ENCODE results near the gene ANKRD12.

The ANKRD12 gene

DNA sequence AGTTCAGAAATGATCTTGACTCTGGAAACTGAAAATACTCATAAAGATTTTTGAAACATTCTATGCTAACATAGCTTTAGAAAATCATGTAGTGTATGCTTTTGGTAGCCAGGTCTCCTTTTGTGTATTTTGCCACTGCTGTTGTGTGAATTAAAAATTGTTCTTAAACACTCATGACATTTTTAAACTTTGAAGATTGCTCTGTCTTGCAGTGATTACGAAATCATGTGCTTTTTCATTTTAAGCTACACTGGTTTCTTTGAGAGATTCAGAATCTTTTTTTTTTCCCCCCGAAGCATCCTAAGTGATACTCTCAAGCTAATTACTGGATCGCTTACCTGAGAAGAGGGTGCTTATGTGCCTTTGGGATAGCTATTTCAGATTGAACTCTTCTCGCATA lies 60.0 kb downstream of the ANKRD12 start:
- Histone ChIP-seq H3K27me3 (ENCODE audit: control insufficient read depth, insufficient read depth, low read length) (no peaks in the 10 kb centered on the region), H3K9me3 (ENCODE audit: control insufficient read depth, low read length) (no peaks in the 10 kb centered on the region), H3K4me3 (ENCODE audit: low read depth, low read length) (no peak overlapping the region), H3K4me1 (no peaks in the 10 kb centered on the region), H3K79me2 (peaks cover 7% of the 10 kb centered on the region), H3K36me3 (ENCODE audit: control insufficient read depth, insufficient read depth, low read length) (no peaks in the 10 kb centered on the region), H3K4me2 (ENCODE audit: low read length) (no peak overlapping the region), H3K9ac (no peak overlapping the region), H3K27ac (no peak overlapping the region), H2AFZ (no peak overlapping the region)
- TF ChIP-seq, protein P1, sequence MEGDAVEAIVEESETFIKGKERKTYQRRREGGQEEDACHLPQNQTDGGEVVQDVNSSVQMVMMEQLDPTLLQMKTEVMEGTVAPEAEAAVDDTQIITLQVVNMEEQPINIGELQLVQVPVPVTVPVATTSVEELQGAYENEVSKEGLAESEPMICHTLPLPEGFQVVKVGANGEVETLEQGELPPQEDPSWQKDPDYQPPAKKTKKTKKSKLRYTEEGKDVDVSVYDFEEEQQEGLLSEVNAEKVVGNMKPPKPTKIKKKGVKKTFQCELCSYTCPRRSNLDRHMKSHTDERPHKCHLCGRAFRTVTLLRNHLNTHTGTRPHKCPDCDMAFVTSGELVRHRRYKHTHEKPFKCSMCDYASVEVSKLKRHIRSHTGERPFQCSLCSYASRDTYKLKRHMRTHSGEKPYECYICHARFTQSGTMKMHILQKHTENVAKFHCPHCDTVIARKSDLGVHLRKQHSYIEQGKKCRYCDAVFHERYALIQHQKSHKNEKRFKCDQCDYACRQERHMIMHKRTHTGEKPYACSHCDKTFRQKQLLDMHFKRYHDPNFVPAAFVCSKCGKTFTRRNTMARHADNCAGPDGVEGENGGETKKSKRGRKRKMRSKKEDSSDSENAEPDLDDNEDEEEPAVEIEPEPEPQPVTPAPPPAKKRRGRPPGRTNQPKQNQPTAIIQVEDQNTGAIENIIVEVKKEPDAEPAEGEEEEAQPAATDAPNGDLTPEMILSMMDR (IDR thresholded peaks at IDR 0.05): no peak

DNA sequence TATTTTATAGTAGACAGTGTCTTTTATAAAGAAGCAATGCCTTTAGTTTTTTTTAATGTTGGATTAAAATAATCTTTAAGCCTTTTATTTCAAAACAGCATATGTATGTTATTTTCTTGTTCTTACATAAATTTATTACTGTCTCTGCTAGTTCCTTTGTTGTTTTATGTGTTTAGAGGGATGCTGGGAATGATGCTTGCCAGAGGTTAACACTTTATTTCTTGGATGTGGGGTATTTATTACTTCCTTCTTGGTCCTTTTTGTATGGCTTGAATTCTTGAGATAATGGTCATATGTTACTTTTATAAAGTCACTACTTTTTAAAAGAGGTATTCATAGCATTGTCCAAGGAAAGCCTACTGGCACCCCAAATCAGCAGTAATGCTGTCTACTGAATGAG lies 63.1 kb downstream of the ANKRD12 start:
- peaks cover 9% of the 10 kb centered on the region for H3K79me2 ChIP-seq
- TF ChIP-seq, protein P1 (IDR thresholded peaks at IDR 0.05): no peak
- no peak overlapping the region for H3K4me2 ChIP-seq (ENCODE audit: low read length)
- H3K9me3 ChIP-seq (ENCODE audit: control insufficient read depth, low read length): no peaks in the 10 kb centered on the region
- H2AFZ ChIP-seq: no peak overlapping the region
- no peak overlapping the region for H3K9ac ChIP-seq
- H3K27ac ChIP-seq: no peak overlapping the region
- no peaks in the 10 kb centered on the region for H3K36me3 ChIP-seq (ENCODE audit: control insufficient read depth, insufficient read depth, low read length)
- no peaks in the 10 kb centered on the region for H3K27me3 ChIP-seq (ENCODE audit: control insufficient read depth, insufficient read depth, low read length)
- H3K4me3 ChIP-seq (ENCODE audit: low read depth, low read length): no peak overlapping the region
- no peaks in the 10 kb centered on the region for H3K4me1 ChIP-seq

DNA sequence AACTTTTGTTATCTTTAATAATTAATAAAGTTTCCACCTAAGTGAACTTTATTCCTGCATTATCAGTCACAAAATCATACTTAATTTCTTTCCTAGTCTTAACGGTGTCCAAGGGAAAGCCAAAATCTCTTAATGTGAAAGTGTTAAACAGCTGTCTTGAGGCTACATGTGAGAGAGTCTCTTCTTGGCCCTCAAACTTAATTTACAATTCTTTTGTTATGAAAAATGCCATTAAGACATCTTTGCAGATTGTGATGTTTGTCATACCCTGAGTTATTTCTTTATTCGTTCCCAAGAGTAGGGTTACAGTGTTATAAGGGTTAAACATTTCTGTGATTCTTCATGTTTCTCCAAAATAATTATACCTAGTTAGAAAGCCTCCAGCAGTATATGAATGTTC lies 64.6 kb downstream of the ANKRD12 start:
- H3K79me2 ChIP-seq: peaks cover 7% of the 10 kb centered on the region
- H3K27ac ChIP-seq: no peak overlapping the region
- no peaks in the 10 kb centered on the region for H3K4me1 ChIP-seq
- no peaks in the 10 kb centered on the region for H3K36me3 ChIP-seq (ENCODE audit: control insufficient read depth, insufficient read depth, low read length)
- H3K9ac ChIP-seq: no peak overlapping the region
- TF ChIP-seq, protein P1 (IDR thresholded peaks at IDR 0.05): no peak
- no peaks in the 10 kb centered on the region for H3K27me3 ChIP-seq (ENCODE audit: control insufficient read depth, insufficient read depth, low read length)
- H3K4me2 ChIP-seq (ENCODE audit: low read length): no peak overlapping the region
- no peak overlapping the region for H3K4me3 ChIP-seq (ENCODE audit: low read depth, low read length)
- H2AFZ ChIP-seq: no peak overlapping the region
- H3K9me3 ChIP-seq (ENCODE audit: control insufficient read depth, low read length): no peaks in the 10 kb centered on the region

DNA sequence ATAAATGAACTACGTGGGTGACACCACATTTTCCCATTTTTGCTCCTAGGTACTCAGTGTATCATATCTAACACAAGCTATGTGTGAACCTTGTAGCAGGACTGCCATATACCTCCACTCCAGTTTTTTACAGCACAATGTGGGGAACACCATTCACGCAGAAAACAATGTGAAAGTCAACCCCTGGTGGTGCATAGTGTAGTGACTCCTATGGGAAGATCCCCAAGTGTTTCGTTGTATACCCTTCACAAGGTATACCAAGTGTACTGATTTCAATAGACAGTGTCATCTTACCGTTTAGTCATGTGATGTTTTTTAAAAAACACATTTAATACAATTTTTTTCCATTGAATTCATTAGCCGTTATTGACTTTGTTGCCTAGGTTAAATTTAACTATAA lies 68.1 kb downstream of the ANKRD12 start:
- Histone ChIP-seq H3K9ac (no peak overlapping the region), H3K4me3 (ENCODE audit: low read depth, low read length) (no peak overlapping the region), H3K27ac (no peak overlapping the region), H3K9me3 (ENCODE audit: control insufficient read depth, low read length) (no peaks in the 10 kb centered on the region), H3K79me2 (peaks cover 7% of the 10 kb centered on the region), H3K4me2 (ENCODE audit: low read length) (no peak overlapping the region), H2AFZ (no peak overlapping the region), H3K27me3 (ENCODE audit: control insufficient read depth, insufficient read depth, low read length) (no peaks in the 10 kb centered on the region), H3K4me1 (no peaks in the 10 kb centered on the region), H3K36me3 (ENCODE audit: control insufficient read depth, insufficient read depth, low read length) (no peaks in the 10 kb centered on the region)
- TF ChIP-seq, protein P1 (IDR thresholded peaks at IDR 0.05): no peak

DNA sequence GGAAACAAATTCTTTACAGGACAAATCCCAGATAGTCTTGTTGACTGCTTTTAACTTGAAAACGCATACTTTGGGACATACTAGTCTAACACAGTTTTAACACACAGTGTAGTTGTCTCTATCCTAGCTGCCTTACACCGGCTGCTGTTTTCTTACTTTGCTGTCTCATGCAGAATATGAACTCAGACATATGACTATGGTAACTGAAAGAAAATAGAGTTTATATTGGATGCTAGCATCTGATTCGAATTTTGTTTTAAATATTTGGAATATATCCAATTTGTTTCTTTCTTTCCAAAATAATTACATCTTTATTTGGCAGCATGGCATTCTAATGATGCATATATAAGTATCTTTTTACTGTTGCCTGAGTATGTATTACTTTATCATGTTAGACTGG lies 69.8 kb downstream of the ANKRD12 start:
- no peak overlapping the region for H2AFZ ChIP-seq
- no peaks in the 10 kb centered on the region for H3K4me1 ChIP-seq
- no peak overlapping the region for H3K4me3 ChIP-seq (ENCODE audit: low read depth, low read length)
- no peaks in the 10 kb centered on the region for H3K27me3 ChIP-seq (ENCODE audit: control insufficient read depth, insufficient read depth, low read length)
- no peak overlapping the region for H3K4me2 ChIP-seq (ENCODE audit: low read length)
- H3K9ac ChIP-seq: no peak overlapping the region
- peaks cover 5% of the 10 kb centered on the region for H3K79me2 ChIP-seq
- H3K9me3 ChIP-seq (ENCODE audit: control insufficient read depth, low read length): no peaks in the 10 kb centered on the region
- no peaks in the 10 kb centered on the region for H3K36me3 ChIP-seq (ENCODE audit: control insufficient read depth, insufficient read depth, low read length)
- TF ChIP-seq, protein P1 (IDR thresholded peaks at IDR 0.05): no peak
- no peak overlapping the region for H3K27ac ChIP-seq

Data from parathyroid adenoma (tissue), 2 donors.